GM12878 (cell line): Measurements from ENCODE around the gene ATF7IP.

Experiments
- CHD1 ChIP-seq: IDR thresholded peaks from 2 replicates; pipeline ENCODE4 v1.6.1; 2012; ENCODE audit warnings: low read depth, low read length, improper control_type of control experiment
- CREB1 ChIP-seq: IDR thresholded peaks from 2 replicates; pipeline ENCODE4 v1.6.1; 2012; ENCODE audit warnings: low read depth, mild to moderate bottlenecking, inconsistent platforms
- EZH2 ChIP-seq: IDR thresholded peaks from 2 replicates; pipeline ENCODE4 v1.6.1; 2012; ENCODE audit warnings: low read depth, mild to moderate bottlenecking, control low read depth, inconsistent platforms, low read length, borderline replicate concordance; ENCODE audit not compliant: control insufficient read depth
- FOS ChIP-seq: IDR thresholded peaks from 3 replicates; pipeline ENCODE4 v1.6.1; 2011; ENCODE audit warnings: borderline replicate concordance; ENCODE audit not compliant: insufficient read length; ENCODE audit errors: extremely low read depth
- NFYB ChIP-seq: IDR thresholded peaks from 2 replicates; pipeline ENCODE4 v1.6.1; 2011; ENCODE audit warnings: low read depth, mild to moderate bottlenecking, low read length, improper control_type of control experiment, moderate library complexity; ENCODE audit not compliant: insufficient read depth
- SIN3A ChIP-seq: IDR thresholded peaks from 2 replicates; pipeline ENCODE4 v1.6.1; 2012; ENCODE audit warnings: low read depth, low read length, improper control_type of control experiment
- TAF1 ChIP-seq: IDR thresholded peaks from 2 replicates; pipeline ENCODE4 v1.6.1; 2011; ENCODE audit warnings: mild to moderate bottlenecking, low read depth, low read length, borderline replicate concordance
- TCF12 ChIP-seq: IDR thresholded peaks from 2 replicates; pipeline ENCODE4 v1.6.1; 2011; ENCODE audit warnings: low read depth, mild to moderate bottlenecking, low read length
- TF ChIP-seq, protein P1 (sequence below), 3 experiments: IDR thresholded peaks in 2 of 3; conservative IDR thresholded peaks in 1 of 3; 2 replicates each; pipeline ENCODE4 v1.5.1; 2011; ENCODE audit warnings: low read depth in 3 of 3, low read length in 3 of 3, mild to moderate bottlenecking in 3 of 3, control low read depth in 2 of 3, moderate library complexity in 2 of 3, inconsistent platforms in 1 of 3, mixed read lengths in 1 of 3; ENCODE audit not compliant: control insufficient read depth in 2 of 3, insufficient read depth in 1 of 3; ENCODE audit errors: extremely low read depth in 1 of 3
- TF ChIP-seq, protein P2 (sequence below): IDR thresholded peaks from 2 replicates; pipeline ENCODE4 v1.6.1; 2012; ENCODE audit warnings: mild to moderate bottlenecking, low read depth, low read length

- TF ChIP-seq, protein P1, sequence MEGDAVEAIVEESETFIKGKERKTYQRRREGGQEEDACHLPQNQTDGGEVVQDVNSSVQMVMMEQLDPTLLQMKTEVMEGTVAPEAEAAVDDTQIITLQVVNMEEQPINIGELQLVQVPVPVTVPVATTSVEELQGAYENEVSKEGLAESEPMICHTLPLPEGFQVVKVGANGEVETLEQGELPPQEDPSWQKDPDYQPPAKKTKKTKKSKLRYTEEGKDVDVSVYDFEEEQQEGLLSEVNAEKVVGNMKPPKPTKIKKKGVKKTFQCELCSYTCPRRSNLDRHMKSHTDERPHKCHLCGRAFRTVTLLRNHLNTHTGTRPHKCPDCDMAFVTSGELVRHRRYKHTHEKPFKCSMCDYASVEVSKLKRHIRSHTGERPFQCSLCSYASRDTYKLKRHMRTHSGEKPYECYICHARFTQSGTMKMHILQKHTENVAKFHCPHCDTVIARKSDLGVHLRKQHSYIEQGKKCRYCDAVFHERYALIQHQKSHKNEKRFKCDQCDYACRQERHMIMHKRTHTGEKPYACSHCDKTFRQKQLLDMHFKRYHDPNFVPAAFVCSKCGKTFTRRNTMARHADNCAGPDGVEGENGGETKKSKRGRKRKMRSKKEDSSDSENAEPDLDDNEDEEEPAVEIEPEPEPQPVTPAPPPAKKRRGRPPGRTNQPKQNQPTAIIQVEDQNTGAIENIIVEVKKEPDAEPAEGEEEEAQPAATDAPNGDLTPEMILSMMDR (IDR thresholded peaks at IDR 0.05 in 2 of 3, conservative IDR thresholded peaks at IDR 0.05 in 1 of 3; ENCODE audit: control insufficient read depth in 2 of 3, extremely low read depth in 1 of 3, insufficient read depth in 1 of 3, low read depth in 3 of 3, low read length in 3 of 3) = no peak
- TF ChIP-seq SIN3A = no peak
- TF ChIP-seq, protein P2, sequence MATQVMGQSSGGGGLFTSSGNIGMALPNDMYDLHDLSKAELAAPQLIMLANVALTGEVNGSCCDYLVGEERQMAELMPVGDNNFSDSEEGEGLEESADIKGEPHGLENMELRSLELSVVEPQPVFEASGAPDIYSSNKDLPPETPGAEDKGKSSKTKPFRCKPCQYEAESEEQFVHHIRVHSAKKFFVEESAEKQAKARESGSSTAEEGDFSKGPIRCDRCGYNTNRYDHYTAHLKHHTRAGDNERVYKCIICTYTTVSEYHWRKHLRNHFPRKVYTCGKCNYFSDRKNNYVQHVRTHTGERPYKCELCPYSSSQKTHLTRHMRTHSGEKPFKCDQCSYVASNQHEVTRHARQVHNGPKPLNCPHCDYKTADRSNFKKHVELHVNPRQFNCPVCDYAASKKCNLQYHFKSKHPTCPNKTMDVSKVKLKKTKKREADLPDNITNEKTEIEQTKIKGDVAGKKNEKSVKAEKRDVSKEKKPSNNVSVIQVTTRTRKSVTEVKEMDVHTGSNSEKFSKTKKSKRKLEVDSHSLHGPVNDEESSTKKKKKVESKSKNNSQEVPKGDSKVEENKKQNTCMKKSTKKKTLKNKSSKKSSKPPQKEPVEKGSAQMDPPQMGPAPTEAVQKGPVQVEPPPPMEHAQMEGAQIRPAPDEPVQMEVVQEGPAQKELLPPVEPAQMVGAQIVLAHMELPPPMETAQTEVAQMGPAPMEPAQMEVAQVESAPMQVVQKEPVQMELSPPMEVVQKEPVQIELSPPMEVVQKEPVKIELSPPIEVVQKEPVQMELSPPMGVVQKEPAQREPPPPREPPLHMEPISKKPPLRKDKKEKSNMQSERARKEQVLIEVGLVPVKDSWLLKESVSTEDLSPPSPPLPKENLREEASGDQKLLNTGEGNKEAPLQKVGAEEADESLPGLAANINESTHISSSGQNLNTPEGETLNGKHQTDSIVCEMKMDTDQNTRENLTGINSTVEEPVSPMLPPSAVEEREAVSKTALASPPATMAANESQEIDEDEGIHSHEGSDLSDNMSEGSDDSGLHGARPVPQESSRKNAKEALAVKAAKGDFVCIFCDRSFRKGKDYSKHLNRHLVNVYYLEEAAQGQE = no peak
- no peak for TF ChIP-seq CREB1
- no peak for TF ChIP-seq NFYB
- TF ChIP-seq FOS = no peak
- TF ChIP-seq EZH2 = no peak
- TF ChIP-seq TAF1 = no peak
- no peak for TF ChIP-seq CHD1
- no peak for TF ChIP-seq TCF12
Measured at GRCh38 chr12:14443531-14443930, 78.0 kb downstream of the ATF7IP start.
